Measurements from ENCODE around the gene UROC1. TPM values are rescaled to one million over a fixed set of nuclear protein-coding genes. Genes with fewer than 3 reads are reported as not detected.

UROC1 gene
- total and polyA plus RNA-seq, 2 of the 13 experiments (the other 11 are each of a cell fraction or from before 2014, with no cell fraction given), result 0.71 to 1.3 TPM

GRCh38 chr3:126474498-126475412, 42.8 kb downstream of the UROC1 start (continued):
- TF ChIP-seq ZNF264 (CRISPR knock-in tag; IDR thresholded peaks at IDR 0.05) (0 out of 2 replicates have a peak, but pooled peaks have one; percentile 24), ZNF761 (CRISPR knock-in tag; conservative IDR thresholded peaks at IDR 0.05) (no peak), ZFX (CRISPR knock-in tag; IDR thresholded peaks at IDR 0.05; ENCODE audit: low read depth) (peak; percentile 58), ZXDC (CRISPR knock-in tag; IDR thresholded peaks at IDR 0.05) (no peak)

DNA sequence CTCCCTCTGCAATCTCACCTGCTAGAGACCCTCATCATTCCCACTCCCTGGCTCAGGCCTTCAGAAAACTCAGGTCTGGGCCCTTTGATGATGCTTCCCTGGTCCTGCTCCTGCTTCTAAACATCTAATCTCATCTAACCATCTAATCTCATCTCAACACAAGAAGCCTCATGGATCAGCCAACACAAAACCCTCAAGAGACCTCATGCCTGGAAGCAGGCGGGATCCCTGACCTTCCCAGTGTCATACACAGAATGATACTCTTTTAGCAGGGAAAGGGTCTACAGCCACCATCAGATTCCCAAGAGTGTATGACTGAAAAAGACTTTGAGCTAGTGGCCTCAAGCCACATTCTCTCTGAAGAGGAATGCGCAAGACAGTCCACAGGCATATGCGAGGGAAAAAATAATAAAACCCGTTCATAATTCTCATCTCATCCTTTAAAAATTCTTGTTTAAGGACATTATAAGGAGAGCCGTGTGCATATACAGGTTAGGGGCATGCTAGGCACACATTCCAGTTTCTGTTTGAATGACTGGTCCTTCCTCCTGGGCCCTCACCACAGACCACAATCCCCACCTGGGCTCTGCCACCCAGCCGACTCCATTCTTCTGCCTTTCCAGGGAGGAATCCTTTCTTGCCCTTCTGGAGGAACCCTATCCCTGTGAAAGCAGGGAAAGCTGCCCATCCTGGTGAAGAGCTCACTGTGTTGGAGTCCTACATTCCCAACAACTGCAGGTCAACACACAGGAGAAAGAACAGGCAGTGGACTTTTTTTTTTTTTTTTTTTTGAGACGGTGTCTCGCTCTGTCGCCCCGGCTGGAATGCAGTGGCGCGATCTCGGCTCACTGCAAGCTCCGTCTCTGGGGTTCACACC, 44.0 kb downstream of the UROC1 start:
- TSS peak; percentile 42 for BruUV-seq (replicated peaks)
- Histone ChIP-seq H3K4me2 (ENCODE audit: low read depth, low read length) (peak overlapping the region; percentile 87), H4K20me1 (ENCODE audit: insufficient read depth, low read length) (peaks cover 21% of the 10 kb centered on the region), H3K4me3 (replicated peaks in 1 of 3; ENCODE audit: insufficient read depth in 1 of 3, low read depth in 2 of 3, low read length in 3 of 3) (peak overlapping the region; percentile 68 to 76 (median 70)), H3K27ac (ENCODE audit: extremely low read length, insufficient read depth, low read length) (peak overlapping the region; percentile 70), H3K27me3 (ENCODE audit: control insufficient read depth in 1 of 2, insufficient read depth in 2 of 2, low read length in 2 of 2) (no peaks in the 10 kb centered on the region; a peak in 1 of 5 replicates), H3K79me2 (ENCODE audit: insufficient read depth, low read length) (peaks cover 60% of the 10 kb centered on the region), H3K9ac (ENCODE audit: insufficient read depth, low read depth, low read length) (peak overlapping the region; percentile 76), H3K36me3 (replicated peaks in 1 of 2; ENCODE audit: control insufficient read depth in 1 of 2, insufficient read depth in 2 of 2, low read length in 2 of 2) (peaks cover 10 to 30% of the 10 kb centered on the region in 2 experiments), H2AFZ (ENCODE audit: low read length) (no peak overlapping the region), H3K4me1 (ENCODE audit: insufficient read depth, low read length) (peaks cover 63% of the 10 kb centered on the region), H3K9me3 (ENCODE audit: low read length) (no peaks in the 10 kb centered on the region)
- intact Hi-C loops (cut with micrococcal nuclease; ENCODE audit: unreplicated experiment) (no loop called here), in situ Hi-C loops (cut with HindIII; ENCODE audit: extremely low pct_ligation_motif_present, low pct_unique_long_range_greater_than_20kb) (no loop called here)
- ChIA-PET CTCF (ENCODE audit: low intra/inter-chr PET ratio, low total read pairs) (no interaction called here), POLR2A (interaction anchor here (1.1 to 3.6 kb wide), 4 partner anchors 8 to 50 kb away, joined by 3 to 39 read pairs (median 11); partner anchors contain the start of gene CHST13)
- FAIRE-seq (no peak), ATAC-seq (no peak), DNase-seq (ENCODE audit: low spot score) (no peak)
- 20% methylated on average over 14 of the region's 14 CpGs for WGBS (ENCODE audit: low lambda C conversion rate)
- TF ChIP-seq TCF7L2 (IDR thresholded peaks at IDR 0.05; ENCODE audit: low read depth, low read length) (no peak), ZNF282 (IDR thresholded peaks at IDR 0.05; ENCODE audit: partially characterized antibody) (no peak), SNAPC2 (CRISPR knock-in tag; IDR thresholded peaks at IDR 0.05) (no peak), ZNF121 (CRISPR knock-in tag; IDR thresholded peaks at IDR 0.05) (peak; percentile 24; the same call in 1 of the 2 replicates), ZNF441 (CRISPR knock-in tag; IDR thresholded peaks at IDR 0.05; ENCODE audit: borderline replicate concordance) (0 out of 2 replicates have a peak, but pooled peaks have one; percentile 67), KLF6 (CRISPR knock-in tag; IDR thresholded peaks at IDR 0.05) (no peak), MTERF4 (CRISPR knock-in tag; IDR thresholded peaks at IDR 0.05) (0 out of 2 replicates have a peak, but pooled peaks have one; percentile 36), HDAC2 (CRISPR knock-in tag; IDR thresholded peaks at IDR 0.05) (no peak), ZFP37 (CRISPR knock-in tag; IDR thresholded peaks at IDR 0.05; ENCODE audit: borderline replicate concordance) (no peak), ZNF773 (CRISPR knock-in tag; IDR thresholded peaks at IDR 0.05; ENCODE audit: borderline replicate concordance) (no peak), ZNF777 (CRISPR knock-in tag; IDR thresholded peaks at IDR 0.05) (no peak), ZNF7 (CRISPR knock-in tag; IDR thresholded peaks at IDR 0.05) (no peak), ZFAT (CRISPR knock-in tag; conservative IDR thresholded peaks at IDR 0.05) (no peak), ZNF350 (CRISPR knock-in tag; IDR thresholded peaks at IDR 0.05; ENCODE audit: borderline replicate concordance, low read depth) (0 out of 2 replicates have a peak, but pooled peaks have one; percentile 4)
